ENCODE results near the gene GPANK1. TPM values are rescaled to one million over a fixed set of nuclear protein-coding genes. Genes with fewer than 3 reads are reported as not detected.
A peak's percentile ranks its signal among the peaks of the same experiment; 100 is the strongest.

The GPANK1 gene
- total and polyA plus RNA-seq, 2 of the 13 experiments (the other 11 are each of a cell fraction or from before 2014, with no cell fraction given): 15.4 to 22.8 TPM

DNA sequence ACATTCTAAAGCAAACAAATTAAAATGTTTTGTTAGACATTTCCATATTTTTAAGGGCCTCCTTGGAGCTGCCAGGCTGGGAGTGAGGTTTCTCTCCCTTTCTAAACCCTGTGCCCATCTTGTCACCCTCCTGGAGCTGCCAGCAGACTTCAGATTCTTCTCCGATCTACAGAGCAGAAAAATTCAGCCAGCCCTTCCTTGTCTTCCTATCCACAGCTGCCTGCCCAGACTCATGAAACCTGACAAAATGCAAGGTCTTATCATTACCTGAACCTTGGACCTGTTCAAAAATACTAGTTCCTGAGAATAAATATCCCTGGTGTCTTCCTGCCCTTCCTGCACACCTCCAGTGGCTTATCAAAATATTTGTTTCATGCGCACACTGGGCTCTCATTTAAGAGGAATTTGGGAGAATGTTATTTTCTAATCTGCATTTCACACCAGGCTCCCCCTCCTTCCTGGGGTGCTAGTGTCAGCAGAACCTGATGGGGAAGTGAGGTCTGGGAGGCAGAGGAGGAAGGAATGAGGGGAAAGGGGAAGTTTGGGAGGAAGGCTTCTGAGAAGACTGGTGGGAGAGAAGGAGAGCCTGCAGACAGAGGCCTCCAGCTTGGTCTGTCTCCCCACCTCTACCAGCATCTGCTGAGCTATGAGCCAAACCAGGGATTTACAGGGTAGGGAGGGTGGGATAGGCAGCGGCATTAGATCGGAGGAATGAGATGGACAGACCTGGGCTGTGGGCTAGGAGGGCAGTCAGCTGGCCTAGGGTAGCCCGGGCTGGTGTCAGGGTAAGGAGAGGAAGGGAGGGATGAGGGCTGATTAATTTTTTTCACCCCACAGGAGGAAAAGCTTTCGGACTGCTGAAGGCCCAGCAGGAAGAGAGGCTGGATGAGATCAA is 49.9 kb downstream of the GPANK1 start, which contains the start of gene AIF1 (continued):
- TF ChIP-seq GATAD2A (CRISPR knock-in tag; IDR thresholded peaks at IDR 0.05): peak; percentile 54; the same call in 1 of the 2 replicates
- TF ChIP-seq HOXA3 (CRISPR knock-in tag; IDR thresholded peaks at IDR 0.05): 0 out of 2 replicates have a peak, but pooled peaks have one; percentile 19
- TF ChIP-seq, protein P1, sequence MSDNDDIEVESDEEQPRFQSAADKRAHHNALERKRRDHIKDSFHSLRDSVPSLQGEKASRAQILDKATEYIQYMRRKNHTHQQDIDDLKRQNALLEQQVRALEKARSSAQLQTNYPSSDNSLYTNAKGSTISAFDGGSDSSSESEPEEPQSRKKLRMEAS (IDR thresholded peaks at IDR 0.05): no peak
- TF ChIP-seq BCL3 (CRISPR knock-in tag; IDR thresholded peaks at IDR 0.05): no peak
- TF ChIP-seq, protein P2, sequence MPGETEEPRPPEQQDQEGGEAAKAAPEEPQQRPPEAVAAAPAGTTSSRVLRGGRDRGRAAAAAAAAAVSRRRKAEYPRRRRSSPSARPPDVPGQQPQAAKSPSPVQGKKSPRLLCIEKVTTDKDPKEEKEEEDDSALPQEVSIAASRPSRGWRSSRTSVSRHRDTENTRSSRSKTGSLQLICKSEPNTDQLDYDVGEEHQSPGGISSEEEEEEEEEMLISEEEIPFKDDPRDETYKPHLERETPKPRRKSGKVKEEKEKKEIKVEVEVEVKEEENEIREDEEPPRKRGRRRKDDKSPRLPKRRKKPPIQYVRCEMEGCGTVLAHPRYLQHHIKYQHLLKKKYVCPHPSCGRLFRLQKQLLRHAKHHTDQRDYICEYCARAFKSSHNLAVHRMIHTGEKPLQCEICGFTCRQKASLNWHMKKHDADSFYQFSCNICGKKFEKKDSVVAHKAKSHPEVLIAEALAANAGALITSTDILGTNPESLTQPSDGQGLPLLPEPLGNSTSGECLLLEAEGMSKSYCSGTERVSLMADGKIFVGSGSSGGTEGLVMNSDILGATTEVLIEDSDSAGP (CRISPR knock-in tag; IDR thresholded peaks at IDR 0.05; ENCODE audit: borderline replicate concordance): 0 out of 2 replicates have a peak, but pooled peaks have one; percentile 6
- no peak for TF ChIP-seq NR2C2 (CRISPR knock-in tag; IDR thresholded peaks at IDR 0.05; ENCODE audit: borderline replicate concordance)
- TF ChIP-seq ZNF264 (CRISPR knock-in tag; IDR thresholded peaks at IDR 0.05): peak; percentile 28; the same call in 1 of the 2 replicates
- no peak for TF ChIP-seq ZNF121 (CRISPR knock-in tag; IDR thresholded peaks at IDR 0.05)
- no peak for TF ChIP-seq ZIK1 (CRISPR knock-in tag; IDR thresholded peaks at IDR 0.05; ENCODE audit: borderline replicate concordance, low read depth)
- TF ChIP-seq POGZ (CRISPR knock-in tag; IDR thresholded peaks at IDR 0.05): no peak
- TF ChIP-seq ZNF230 (CRISPR knock-in tag; IDR thresholded peaks at IDR 0.05): no peak
- TF ChIP-seq, protein P3, sequence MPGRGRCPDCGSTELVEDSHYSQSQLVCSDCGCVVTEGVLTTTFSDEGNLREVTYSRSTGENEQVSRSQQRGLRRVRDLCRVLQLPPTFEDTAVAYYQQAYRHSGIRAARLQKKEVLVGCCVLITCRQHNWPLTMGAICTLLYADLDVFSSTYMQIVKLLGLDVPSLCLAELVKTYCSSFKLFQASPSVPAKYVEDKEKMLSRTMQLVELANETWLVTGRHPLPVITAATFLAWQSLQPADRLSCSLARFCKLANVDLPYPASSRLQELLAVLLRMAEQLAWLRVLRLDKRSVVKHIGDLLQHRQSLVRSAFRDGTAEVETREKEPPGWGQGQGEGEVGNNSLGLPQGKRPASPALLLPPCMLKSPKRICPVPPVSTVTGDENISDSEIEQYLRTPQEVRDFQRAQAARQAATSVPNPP (CRISPR knock-in tag; IDR thresholded peaks at IDR 0.05): no peak
- 0 out of 2 replicates have a peak, but pooled peaks have one; percentile 4 for TF ChIP-seq STAG1 (CRISPR knock-in tag; IDR thresholded peaks at IDR 0.05)
- TF ChIP-seq FOSL1 (CRISPR knock-in tag; IDR thresholded peaks at IDR 0.05; ENCODE audit: borderline replicate concordance): no peak
- peak; percentile 40; the same call in 1 of the 2 replicates for TF ChIP-seq ARID5B (CRISPR knock-in tag; IDR thresholded peaks at IDR 0.05)

Measured in HepG2 (cell line).